Occipital lobe (tissue), 2 donors: ENCODE measurements around the gene ITK. TPM values are rescaled to one million over a fixed set of nuclear protein-coding genes. Genes with fewer than 3 reads are reported as not detected.
"Not testable (repeated sequence)": the region's sequence is repeated elsewhere in the genome, so short reads cannot be mapped to it uniquely, and the experiment has no call there.

Experiments used
- DNase-seq: peaks from one replicate; lab custom pipeline; 2025; lab: John Stamatoyannopoulos, UW
- total RNA-seq: library from RNA; depleted of rRNA; stranded (reverse); fragments of >200 nt; gene quantifications from one replicate; pipeline ENCODE4 v1.2.3, GENCODE V29; 2014

ITK gene
- total RNA-seq, 1 donor from 2014 or later = 0.16 TPM

GRCh38 chr5:157167214-157167621 lies 13.4 kb upstream of the ITK start:
- no peak for DNase-seq

- no peak for DNase-seq
These were observed 12.4 kb upstream of the ITK start for GRCh38 chr5:157168286-157168685.

- no peak for DNase-seq
These were observed 8.2 kb upstream of the ITK start for GRCh38 chr5:157172403-157172802.

GRCh38 chr5:157175071-157175612 lies 5.5 kb upstream of the ITK start:
- DNase-seq = no peak

GRCh38 chr5:157177953-157178352 lies 2.7 kb upstream of the ITK start:
- DNase-seq = no peak

- no peak for DNase-seq
These were observed 1.7 kb upstream of the ITK start for GRCh38 chr5:157178966-157179365.

GRCh38 chr5:157182143-157182757 lies 1.6 kb downstream of the ITK start:
- no peak for DNase-seq

- DNase-seq = no peak
These were observed 3.6 kb downstream of the ITK start for GRCh38 chr5:157184117-157184670.

GRCh38 chr5:157185122-157185521 lies 4.5 kb downstream of the ITK start:
- not testable (repeated sequence) for DNase-seq

GRCh38 chr5:157186309-157187045 lies 5.8 kb downstream of the ITK start:
- DNase-seq = no peak

- DNase-seq = no peak
These were observed 6.6 kb downstream of the ITK start for GRCh38 chr5:157187046-157187754.

GRCh38 chr5:157188270-157188669 lies 7.6 kb downstream of the ITK start:
- DNase-seq = no peak

GRCh38 chr5:157189223-157189622 lies 8.6 kb downstream of the ITK start:
- DNase-seq = no peak

- DNase-seq = no peak
These were observed 13.2 kb downstream of the ITK start for GRCh38 chr5:157193699-157194424.

- DNase-seq = no peak
These were observed 15.4 kb downstream of the ITK start for GRCh38 chr5:157196045-157196444.

GRCh38 chr5:157197086-157197485 lies 16.4 kb downstream of the ITK start:
- DNase-seq = no peak

- no peak for DNase-seq
These were observed 17.8 kb downstream of the ITK start for GRCh38 chr5:157198277-157198986.

GRCh38 chr5:157201857-157202256 lies 21.2 kb downstream of the ITK start:
- no peak for DNase-seq

GRCh38 chr5:157203417-157203816 lies 22.8 kb downstream of the ITK start:
- DNase-seq = no peak

GRCh38 chr5:157204765-157205164 lies 24.1 kb downstream of the ITK start:
- no peak for DNase-seq

- DNase-seq = no peak
These were observed 25.1 kb downstream of the ITK start for GRCh38 chr5:157205708-157206107.
